ENCODE data around the gene CCAR1. TPM values are rescaled to one million over a fixed set of nuclear protein-coding genes. Genes with fewer than 3 reads are reported as not detected.
A peak's percentile ranks its signal among the peaks of the same experiment; 100 is the strongest.
"Not testable (repeated sequence)": the region's sequence is repeated elsewhere in the genome, so short reads cannot be mapped to it uniquely, and the experiment has no call there.

The CCAR1 gene
- total and polyA plus RNA-seq, 8 donors: 19.9 to 176 (median 87.4) TPM

DNA sequence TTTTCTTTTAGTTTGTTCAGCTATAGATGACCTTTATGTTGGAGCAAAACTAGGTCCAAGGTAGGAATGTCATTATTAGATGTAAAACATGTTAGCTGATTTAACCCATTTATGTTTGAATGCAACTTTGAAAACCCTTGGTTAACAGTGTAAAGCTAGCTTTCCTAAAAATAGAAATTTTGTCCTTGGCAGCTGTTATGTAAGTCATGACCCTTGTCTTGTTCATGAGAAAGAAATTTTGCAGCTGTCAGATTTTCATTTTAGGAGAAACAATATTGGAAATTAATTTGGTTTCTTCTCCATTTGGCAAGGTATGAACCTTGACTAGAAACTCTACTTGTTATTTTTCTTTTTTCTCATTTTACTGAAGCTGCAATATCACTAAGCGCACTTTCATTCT, 23.9 kb upstream of the CCAR1 start:
- peaks cover 0 to 5% (median 0%) of the 10 kb centered on the region in 4 donors for H3K4me1 ChIP-seq
- H3K9me3 ChIP-seq: no peaks in the 10 kb centered on the region
- TF ChIP-seq POLR2AphosphoS5 (IDR thresholded peaks at IDR 0.05) (no peak), EP300 (IDR thresholded peaks at IDR 0.05) (no peak), POLR2A (IDR thresholded peaks at IDR 0.05) (no peak)
- TF ChIP-seq, protein P1, sequence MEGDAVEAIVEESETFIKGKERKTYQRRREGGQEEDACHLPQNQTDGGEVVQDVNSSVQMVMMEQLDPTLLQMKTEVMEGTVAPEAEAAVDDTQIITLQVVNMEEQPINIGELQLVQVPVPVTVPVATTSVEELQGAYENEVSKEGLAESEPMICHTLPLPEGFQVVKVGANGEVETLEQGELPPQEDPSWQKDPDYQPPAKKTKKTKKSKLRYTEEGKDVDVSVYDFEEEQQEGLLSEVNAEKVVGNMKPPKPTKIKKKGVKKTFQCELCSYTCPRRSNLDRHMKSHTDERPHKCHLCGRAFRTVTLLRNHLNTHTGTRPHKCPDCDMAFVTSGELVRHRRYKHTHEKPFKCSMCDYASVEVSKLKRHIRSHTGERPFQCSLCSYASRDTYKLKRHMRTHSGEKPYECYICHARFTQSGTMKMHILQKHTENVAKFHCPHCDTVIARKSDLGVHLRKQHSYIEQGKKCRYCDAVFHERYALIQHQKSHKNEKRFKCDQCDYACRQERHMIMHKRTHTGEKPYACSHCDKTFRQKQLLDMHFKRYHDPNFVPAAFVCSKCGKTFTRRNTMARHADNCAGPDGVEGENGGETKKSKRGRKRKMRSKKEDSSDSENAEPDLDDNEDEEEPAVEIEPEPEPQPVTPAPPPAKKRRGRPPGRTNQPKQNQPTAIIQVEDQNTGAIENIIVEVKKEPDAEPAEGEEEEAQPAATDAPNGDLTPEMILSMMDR (IDR thresholded peaks at IDR 0.05): no peak
- H3K27me3 ChIP-seq: no peaks in the 10 kb centered on the region
- H3K27ac ChIP-seq: no peak overlapping the region
- intact Hi-C loops (cut with DNase I; ENCODE audit: low total_unique reads): no loop called here
- no peaks in the 10 kb centered on the region for H3K36me3 ChIP-seq
- WGBS, 5 donors: 97 to 100% (median 98%) methylated on average over 1 of the region's 1 CpG
- H3K4me3 ChIP-seq: no peak overlapping the region
- peak in 1 of 2 donors; percentile 4 for DNase-seq

DNA sequence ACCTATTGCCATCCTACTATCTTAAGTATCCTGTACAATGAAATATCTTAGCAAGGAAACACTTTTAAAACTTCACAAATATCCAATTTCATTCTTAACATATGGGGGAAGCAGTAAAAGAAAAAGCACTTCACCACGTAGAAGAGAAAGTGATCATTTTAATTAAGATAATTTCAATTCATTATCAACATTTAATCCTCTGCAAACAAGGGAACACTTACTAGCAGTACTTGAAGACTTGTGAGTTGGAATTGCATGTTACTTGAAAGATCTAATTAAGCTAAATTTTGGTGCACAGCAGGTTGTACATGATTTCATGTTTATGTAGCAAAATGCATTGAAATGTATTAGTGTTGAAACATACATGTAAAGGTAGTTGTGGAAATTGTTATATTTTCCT, 20.8 kb upstream of the CCAR1 start:
- intact Hi-C loops (cut with DNase I; ENCODE audit: low total_unique reads): no loop called here
- H3K4me3 ChIP-seq: no peak overlapping the region
- no peak overlapping the region for H3K27ac ChIP-seq
- H3K36me3 ChIP-seq: no peaks in the 10 kb centered on the region
- TF ChIP-seq EP300 (IDR thresholded peaks at IDR 0.05): no peak
- TF ChIP-seq, protein P1 (IDR thresholded peaks at IDR 0.05): no peak
- no peak for TF ChIP-seq POLR2AphosphoS5 (IDR thresholded peaks at IDR 0.05)
- no peak for TF ChIP-seq POLR2A (IDR thresholded peaks at IDR 0.05)
- H3K4me1 ChIP-seq: peaks cover 0 to 5% (median 0%) of the 10 kb centered on the region in 4 donors
- no peak for DNase-seq
- no peaks in the 10 kb centered on the region for H3K27me3 ChIP-seq
- 40 to 73% (median 48%) methylated on average over 1 of the region's 1 CpG for WGBS, 5 donors
- no peaks in the 10 kb centered on the region for H3K9me3 ChIP-seq

DNA sequence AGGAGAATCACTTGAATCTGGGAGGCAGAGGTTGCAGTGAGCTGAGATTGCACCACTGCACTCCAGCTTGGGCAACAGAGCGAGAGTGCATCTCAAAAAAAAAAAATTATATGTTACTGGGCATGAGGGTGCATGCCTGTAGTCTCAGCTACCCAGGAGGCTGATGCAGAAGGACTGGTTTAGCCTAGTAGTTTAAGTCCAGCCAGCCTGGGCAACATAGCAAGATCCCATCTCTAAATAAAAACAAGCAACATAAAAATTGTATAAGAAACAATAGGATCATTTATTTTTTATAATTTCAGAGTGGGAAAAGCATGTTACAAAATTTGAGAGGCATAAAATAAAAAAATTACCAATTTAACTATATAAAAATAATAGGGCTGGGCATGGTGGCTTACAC, 15.5 kb upstream of the CCAR1 start:
- no peak overlapping the region for H3K27ac ChIP-seq
- H3K9me3 ChIP-seq: no peaks in the 10 kb centered on the region
- no peak for DNase-seq
- no peak overlapping the region for H3K4me3 ChIP-seq
- TF ChIP-seq, protein P1 (IDR thresholded peaks at IDR 0.05): no peak
- no peak for TF ChIP-seq EP300 (IDR thresholded peaks at IDR 0.05)
- 73 to 100% (median 100%) methylated on average over 1 of the region's 1 CpG for WGBS, 5 donors
- intact Hi-C loops (cut with DNase I; ENCODE audit: low total_unique reads): no loop called here
- no peaks in the 10 kb centered on the region for H3K36me3 ChIP-seq
- H3K27me3 ChIP-seq: no peaks in the 10 kb centered on the region
- no peaks in the 10 kb centered on the region for H3K4me1 ChIP-seq

DNA sequence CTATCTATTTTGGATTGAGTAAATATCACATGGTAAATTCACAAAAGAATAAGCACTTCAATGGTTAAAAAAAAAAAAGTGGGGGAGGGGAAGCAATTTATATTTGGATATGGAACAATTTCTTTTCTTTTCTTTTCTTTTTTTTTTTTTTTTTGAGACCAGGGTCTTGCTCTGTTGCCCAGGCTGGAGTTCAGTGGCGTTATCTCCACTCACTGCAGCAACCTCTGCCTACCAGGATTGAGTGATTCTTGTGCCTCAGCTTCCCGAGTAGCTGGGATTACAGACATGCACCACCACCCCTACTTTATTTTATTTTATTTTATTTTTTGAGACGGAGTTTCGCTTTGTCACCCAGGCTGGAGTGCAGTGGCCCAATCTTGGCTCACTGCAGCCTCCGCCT, 12.1 kb upstream of the CCAR1 start:
- H3K9me3 ChIP-seq; DNase-seq; H3K27ac ChIP-seq; H3K27me3 ChIP-seq; intact Hi-C loops (cut with DNase I; ENCODE audit: low total_unique reads); H3K4me3 ChIP-seq; H3K36me3 ChIP-seq; H3K4me1 ChIP-seq: not testable (repeated sequence)
- 88 to 95% (median 95%) methylated on average over 5 of the region's 5 CpGs for WGBS, 5 donors

DNA sequence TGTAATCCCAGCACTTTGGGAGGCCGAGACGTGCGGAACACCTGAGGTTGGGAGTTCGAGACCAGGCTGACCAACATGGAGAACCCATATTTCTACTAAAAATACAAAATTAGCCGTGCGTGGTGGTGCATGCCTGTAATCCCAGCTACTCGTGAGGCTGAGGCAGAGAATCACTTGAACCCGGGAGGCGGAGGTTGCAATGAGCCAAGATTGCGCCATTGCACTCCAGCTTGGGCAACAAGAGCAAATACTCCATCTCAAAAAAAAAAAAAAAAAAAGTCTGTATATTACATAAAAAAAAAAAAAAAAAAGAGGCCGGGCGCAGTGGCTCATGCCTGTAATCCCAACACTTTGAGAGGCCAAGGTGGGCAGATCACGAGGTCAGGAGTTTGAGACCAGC, 8.0 kb upstream of the CCAR1 start:
- 92 to 97% (median 96%) methylated on average over 11 to 13 of the region's 13 CpGs for WGBS, 5 donors

More for the DNA sequence above, 8.0 kb upstream of the CCAR1 start:
- DNase-seq, H3K4me1 ChIP-seq, H3K9me3 ChIP-seq, H3K27me3 ChIP-seq, H3K27ac ChIP-seq, H3K4me3 ChIP-seq, H3K36me3 ChIP-seq: not testable (repeated sequence)
- intact Hi-C loops (cut with DNase I; ENCODE audit: low total_unique reads): loop anchor here (10.0 kb wide), 1 partner anchor 178 kb away; no protein-coding TSS in a partner anchor

Measured in stomach (tissue), 9 donors.